ENCODE data around the gene DMRTB1. TPM values are rescaled to one million over a fixed set of nuclear protein-coding genes. Genes with fewer than 3 reads are reported as not detected.

DMRTB1 gene
- total RNA-seq, 2 donors from 2014 or later = not detected

DNA sequence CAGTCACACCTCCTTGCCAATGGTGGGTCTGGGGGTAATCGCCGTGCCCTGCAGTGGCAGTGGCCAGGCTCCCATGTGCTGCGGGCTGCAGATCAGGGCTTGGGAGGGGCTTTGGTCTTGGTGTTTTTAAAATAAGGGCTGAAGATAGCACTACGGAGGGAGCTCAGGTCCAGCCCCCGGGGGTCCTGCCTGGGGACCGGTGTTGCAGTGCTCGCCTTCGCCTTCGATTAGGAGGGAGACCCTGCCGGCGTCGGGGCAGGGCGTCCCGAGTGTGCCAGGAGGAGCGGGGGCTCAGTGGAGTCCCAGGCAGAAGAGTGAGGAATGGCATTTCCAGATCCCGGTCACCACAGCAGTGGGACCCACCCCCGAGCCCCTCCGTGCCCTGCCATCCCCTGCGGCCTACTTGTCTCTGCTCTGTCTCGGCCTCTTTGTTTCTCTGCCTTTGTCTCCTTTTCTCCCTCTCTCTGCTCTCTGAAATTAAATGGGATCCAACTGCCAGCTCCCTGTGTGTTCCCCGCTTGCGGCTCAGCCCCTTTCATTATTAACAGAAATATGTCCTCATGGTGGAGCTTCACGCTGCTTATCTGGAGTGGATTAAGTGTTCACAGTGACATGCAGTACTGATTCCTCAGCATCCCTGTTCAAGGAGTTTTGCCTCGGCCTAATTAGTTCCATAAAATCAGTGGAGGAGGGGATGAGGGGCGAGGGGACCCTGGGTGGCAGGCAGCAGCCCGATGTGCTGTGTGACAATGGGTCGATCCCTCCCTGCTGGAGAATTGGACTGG lies 44.4 kb downstream of the DMRTB1 start:
- no peak for ATAC-seq
- intact Hi-C loops (cut with DNase I) = no loop called here
- no peak for DNase-seq

DNA sequence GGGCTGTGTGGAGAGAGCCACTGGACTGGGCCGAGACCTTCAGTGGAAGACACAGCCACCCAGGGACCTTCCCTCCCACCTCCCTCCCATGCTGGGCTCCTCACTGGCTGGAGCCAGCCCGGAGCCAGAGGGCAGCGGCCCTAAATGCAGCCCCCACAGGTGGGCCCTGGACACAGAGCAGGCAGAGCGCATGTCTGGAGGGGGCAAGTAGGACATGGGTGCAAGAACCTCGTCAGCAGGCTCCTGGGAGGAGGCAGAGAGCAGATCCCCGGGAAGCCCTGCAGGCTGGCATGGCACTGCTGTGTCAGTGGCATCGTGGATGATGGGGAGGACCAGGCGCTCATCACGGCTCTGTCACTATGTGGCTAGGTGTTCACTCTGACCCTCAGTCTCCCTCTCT lies 45.7 kb downstream of the DMRTB1 start:
- intact Hi-C loops (cut with DNase I) = no loop called here
- ATAC-seq (no peak), DNase-seq (no peak)

DNA sequence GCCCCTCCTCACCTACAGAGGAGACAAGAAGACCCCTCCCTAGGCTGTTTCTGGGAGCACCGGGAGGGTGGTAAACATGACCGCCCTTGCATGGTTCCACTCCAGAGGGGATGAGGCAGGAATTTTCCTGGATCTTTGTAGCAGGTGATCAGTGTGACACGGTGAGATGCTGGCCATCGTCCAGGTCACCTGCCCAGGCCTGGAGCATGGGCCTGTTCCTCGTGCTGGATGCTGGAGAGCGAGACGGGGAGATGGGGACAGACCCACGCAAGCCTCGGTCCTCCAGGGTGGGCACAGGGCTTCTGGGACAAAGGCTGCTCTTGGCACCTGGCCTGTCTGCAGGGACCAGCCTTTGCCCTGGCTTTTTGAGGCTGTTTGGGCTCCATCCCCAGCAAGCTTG lies 46.2 kb downstream of the DMRTB1 start:
- ATAC-seq (no peak), DNase-seq (no peak)
- intact Hi-C loops (cut with DNase I) = no loop called here

DNA sequence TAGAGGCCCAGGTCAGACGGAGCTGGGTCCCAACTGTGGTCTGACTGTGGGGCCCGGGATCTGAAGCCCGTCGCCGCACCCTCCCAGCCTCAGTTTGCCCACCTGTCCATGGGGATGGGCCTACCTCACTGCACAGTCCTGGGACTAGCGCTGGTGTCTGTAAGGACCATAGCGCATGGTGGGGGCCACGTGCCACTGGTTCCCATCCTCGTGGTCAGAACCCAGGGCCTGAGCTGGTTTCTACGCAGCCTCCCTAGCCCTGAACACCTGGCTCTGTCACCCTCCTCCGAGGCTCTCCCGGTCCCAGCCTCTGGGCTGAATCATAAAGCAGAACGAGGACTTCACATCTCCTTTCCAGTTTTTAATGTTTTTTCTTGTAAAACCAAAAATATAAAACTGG lies 46.7 kb downstream of the DMRTB1 start:
- DNase-seq (no peak), ATAC-seq (no peak)
- intact Hi-C loops (cut with DNase I) = no loop called here

DNA sequence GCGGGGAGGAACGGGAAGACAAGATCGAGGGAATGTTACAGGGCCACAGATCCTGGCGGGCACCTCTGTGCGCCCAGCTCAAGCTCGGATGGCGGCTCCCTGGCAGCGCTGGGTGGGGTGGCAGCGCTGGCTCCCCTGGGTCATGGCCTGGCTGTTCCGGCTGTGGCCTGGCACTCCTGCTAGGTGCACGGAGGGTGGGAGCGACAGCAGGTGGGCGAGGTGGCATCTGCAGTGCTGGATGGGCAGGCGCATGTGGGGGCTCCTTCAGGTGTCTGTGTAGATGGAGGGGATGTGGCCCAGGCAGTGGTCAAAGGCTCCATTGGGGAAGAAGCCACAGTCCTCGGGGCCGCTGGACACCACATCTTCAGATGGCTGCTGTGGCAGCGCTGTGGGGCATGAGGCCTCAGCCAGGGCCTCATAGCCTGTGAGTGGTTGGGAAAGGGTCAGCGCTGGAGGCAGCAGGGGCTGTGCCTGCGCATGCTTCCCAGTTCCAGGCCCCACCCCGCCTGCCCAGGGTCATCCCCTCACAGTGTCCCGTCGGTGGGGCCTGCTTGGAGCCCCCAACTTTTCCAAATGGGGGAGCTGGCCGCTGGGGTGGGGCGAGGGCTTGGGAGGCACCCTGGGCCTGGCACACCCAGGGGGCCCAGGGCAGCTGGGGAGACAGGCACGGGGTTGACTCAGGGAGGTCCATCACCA lies 47.3 kb downstream of the DMRTB1 start:
- intact Hi-C loops (cut with DNase I) = no loop called here
- DNase-seq = no peak
- ATAC-seq = no peak

DNA sequence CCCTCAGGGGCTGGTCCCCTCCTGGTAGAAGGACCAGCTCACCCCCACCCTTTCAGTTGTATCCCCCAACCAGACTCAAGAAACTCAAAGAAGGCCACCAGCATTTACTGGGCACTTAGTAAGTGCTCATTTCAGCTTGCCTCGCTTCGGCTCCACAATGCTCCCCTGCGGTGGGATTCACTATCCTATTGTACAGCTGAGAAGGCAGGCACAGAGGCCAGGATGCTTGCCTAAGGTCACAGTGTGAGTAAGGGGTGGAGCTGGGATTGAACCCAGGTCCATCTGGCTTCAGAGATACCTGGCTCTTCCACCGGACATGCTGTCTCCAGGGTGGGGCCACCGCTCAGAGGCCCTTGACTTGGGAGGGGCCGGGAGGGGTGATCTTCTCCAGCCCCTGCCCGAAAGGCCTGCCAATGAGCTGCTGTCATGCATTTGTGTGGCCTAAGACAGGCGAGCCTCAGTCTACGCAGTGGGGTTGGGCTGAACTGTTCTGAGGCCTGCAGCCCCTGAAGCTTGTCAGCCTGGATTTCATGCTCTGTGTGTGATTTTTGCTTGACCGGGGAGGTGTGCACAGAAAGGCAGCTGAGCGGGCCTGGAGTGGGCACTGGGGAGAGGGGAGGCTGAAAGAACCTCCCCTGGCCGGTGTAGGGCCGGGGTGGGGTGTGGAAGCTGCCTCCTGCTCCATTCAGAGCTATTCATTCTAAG lies 48.1 kb downstream of the DMRTB1 start:
- intact Hi-C loops (cut with DNase I) = no loop called here
- DNase-seq (no peak), ATAC-seq (no peak)

DNA sequence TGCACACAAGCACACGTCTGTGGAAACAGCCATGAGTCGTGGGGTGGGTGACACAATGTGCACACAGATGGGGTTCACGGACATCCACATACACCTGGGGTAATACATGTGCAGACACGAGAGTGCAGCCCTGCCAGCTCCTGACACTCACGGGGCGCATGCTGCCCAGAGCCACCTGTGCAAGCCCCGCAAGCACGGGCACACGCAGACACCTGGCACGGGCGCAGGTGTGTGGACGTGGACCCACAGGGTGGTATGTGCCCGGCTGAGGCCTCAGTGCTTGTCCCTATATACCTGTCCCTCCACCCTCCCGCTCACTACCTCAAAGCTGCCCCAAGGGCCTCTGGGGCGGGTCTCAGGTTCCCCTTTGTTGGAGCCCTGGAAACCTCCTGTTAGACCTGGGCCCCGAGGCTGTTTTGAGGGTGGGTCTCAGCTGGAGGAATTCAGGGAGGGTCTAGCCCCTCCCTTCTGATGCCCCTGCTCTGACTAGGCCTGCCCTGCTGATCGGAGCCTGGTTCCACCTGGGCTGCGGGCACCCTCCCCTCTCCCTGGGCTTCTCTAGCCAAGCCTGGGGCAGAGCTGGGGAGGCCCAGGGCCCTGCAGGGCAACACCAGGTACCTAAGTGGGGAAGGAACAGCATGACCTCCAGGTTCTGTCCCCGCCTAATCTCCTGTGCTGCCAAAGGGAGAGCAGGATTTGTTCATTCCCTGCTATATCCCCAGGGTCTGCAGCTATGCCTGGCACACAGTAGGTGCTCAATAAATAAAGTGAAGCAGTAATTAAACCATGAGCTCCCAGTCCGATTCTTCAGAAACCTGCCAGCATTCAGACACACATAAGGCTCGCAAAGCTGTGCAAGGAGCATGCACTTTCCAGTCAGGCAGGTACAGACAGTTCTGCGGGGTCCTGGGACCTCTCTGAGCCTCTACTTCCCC lies 49.1 kb downstream of the DMRTB1 start:
- intact Hi-C loops (cut with DNase I) = no loop called here
- DNase-seq (no peak), ATAC-seq (no peak)

DNA sequence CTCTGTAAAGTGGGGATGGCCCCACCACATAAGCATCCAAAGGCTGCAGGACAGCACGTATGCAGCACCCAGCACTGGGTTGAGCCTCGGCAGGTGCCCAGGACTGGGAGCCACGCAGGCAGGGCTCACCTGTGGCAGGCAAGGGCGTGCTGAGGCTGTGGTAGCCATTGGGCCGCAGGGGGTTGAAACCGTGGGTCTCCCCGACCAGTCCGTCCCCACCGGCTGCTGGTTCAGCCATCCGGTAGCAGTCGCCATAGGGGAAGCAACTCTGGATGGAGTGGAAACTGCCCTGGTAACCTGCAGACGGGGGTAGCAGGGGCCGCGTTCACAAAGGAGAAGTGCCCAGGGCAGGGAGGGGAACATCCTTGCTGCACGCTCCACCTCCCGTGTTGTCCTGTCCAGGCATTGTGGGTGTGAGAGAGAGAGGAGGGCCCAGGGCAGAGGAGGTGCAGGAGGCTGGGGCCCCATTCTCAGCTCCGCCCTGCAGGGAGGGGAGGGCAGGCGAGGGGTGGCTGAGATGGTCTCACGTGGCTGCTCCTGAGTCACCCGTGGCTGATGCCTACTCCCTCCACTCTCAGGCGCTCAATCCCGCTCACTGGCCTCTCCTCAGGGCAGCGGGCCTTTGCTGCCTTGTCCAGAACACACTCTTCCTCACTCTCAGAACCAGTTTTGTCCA lies 49.9 kb downstream of the DMRTB1 start:
- ATAC-seq = no peak
- no peak for DNase-seq
- intact Hi-C loops (cut with DNase I) = no loop called here

DNA sequence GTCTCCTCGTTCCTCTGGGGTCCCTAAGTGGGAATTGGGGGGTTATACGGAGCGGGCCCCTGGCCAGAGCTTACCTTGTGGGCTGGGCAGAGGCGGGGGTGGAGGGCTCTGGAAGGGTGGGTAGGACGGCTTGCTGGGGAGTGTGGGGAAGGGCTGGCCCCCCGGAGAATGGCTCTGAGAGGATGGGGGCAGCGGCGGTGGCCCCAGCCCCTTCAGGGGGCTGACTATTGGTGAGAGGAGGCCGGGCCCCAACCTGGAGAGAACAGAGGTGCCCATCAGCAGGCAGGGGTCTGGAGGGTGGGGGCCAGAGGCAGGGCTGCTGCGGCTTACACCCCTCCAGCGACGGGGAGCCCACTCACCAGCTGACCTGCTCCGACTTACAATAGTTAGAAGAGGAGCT lies 50.6 kb downstream of the DMRTB1 start:
- intact Hi-C loops (cut with DNase I) = no loop called here
- ATAC-seq = no peak
- DNase-seq = no peak

DNA sequence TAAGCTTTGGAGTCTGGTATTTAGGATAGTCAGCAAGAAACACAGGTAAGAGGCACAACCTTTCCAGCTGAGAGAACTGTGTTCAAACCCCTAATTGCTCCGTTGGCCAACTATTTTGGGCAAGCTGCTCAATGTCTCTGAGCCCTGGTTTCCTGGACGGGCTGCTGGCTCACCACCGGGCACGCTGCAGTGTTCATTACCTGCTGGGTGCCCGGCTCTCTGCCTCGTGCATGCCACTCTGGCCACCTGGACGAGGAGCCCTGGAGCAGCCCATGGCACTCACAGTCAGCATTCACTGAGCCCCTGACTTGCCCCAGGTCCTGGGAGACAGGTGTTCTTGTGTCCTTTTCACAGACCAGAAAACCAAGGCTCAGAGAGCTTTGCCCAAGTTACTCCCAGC lies 51.0 kb downstream of the DMRTB1 start:
- intact Hi-C loops (cut with DNase I) = no loop called here
- DNase-seq = no peak
- ATAC-seq = no peak

DNA sequence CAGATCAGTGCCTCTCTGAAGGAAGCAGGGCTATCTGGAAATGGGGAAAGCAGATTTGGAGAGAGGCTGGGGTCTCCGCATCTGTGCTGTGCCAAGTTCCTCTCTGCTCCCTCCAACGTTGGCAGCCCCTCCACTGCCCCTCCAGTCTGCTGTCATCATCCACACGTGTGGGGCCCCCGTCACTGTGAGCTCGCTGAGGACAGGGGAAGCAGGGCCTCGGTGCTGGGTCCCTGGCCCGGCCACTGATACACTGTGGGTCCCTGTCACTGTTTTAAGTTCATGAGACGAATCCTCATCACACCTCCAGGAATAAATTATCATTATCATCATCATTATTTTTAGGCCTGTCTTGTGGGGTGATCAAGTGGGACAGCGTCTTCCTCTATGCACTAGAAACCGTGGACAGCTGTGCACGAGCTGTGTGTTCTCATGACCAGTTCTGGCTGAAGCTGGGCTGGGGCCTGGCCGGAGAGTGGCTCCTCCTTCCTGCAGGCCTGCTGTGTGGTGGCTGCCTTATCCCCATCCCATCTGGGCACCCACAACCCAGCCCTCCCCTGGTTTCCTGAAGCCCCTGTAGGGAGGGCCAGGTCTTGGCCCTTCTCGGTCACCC lies 52.2 kb downstream of the DMRTB1 start:
- ATAC-seq (peak in 1 of 2 donors; percentile 71), DNase-seq (peak; percentile 42)
- intact Hi-C loops (cut with DNase I) = no loop called here

DNA sequence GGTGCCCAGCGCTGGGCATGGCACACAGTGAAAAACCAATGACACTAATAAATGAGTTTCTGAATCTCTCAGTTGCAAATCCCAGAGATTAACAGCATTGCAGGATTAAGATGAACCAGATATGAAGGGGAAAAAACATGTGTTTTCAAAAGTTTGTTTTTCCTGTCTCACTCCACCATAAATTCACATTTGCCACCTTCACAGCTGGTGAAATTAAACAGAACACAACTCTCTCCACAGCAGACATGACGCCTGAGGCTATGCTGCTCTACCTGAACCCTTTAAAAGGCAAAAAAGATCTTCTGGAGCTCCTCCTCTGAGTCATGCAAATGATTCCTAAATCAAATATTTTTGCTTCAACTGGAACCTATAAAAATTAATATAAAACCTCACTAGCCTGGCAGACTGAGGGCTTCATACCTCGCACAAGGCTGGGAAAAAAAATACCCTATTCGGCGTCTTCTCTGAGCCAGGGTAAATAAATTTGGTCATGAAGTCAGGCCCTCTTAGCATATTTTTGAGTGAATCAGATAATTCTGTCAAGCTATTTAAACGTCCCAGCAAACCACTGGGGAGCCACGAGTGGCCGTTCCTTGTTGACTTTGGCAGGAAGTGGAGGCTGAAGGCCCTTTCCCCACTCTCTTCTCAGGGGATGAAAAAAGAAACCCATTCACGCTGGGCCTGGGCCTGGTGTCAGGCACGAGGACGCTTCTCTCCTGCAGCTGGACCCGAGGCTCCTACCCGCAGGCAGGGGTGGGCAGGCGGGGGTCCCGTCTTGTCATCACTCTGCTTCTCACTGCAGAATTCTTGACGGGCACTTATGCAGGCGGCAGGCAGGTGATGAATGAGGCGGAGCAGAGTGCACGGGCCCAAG lies 53.0 kb downstream of the DMRTB1 start:
- intact Hi-C loops (cut with DNase I) = no loop called here
- peak; percentile 64 to 80 for ATAC-seq
- peak; percentile 50 for DNase-seq

DNA sequence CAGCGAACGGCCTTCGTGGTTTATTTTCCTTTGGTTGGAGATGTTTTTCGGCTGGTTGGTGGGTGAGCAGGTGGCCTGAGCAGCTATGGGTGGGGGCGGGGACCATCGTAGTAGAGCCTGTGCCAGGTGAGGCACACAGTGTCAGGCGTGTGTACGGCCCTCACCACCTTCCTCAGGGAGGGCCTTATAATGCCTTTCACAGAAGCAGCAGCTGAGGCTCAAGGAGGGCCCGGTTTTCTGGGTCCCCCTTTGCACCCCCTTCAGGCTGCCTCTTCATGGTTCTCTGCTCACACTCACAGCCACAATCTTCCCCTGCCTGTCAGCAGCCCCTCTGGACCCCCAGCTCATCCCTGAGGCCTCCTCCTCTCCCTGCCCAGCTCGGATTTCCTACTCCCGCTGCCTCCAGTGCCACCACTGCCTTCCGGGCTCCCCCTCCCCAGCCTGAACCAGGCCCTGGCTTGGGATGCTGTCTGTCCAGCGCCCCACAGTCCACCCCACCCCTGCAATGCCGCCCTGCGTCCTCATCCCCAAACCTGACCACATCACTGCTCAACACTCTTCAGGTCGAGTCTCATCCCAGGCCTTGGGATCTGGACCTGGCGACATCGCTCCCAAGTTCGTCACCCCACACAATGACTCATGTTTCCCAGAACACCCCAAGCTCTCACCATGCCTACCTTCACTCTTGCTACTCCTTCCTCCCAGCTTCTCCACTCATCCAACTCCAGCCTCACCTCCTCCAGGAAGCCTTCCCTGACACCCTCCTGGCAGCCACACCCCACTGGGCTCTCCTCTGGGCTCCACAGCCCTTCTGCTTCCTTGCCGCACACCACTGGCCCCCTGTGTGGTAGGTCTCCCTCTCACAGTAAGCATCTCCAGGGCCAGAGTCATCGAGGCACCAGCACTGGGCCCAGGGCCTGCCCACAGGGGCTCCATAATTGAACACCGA lies 53.9 kb downstream of the DMRTB1 start:
- no peak for DNase-seq
- ATAC-seq = no peak
- intact Hi-C loops (cut with DNase I) = no loop called here

DNA sequence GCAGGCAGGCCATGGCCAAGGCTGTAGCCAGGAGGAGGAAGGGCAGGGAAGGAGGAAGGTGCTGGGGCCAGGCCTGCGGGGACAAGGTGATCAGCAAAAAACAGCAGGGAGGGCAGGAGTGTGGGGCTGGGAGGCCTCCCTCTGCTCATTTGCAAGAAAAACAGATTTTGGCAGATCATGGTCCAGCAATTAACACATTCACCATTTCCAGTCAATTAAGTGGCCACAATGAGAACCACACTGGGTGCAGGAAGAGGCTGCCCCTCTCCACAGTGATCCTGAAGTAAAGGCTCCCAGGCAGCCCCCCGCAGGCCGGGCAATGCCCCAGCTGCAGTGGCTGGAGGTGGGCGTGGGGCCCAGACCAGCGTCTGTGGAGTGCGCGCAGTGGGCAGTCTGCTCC lies 54.6 kb downstream of the DMRTB1 start:
- DNase-seq (no peak), ATAC-seq (no peak)
- intact Hi-C loops (cut with DNase I) = no loop called here

DNA sequence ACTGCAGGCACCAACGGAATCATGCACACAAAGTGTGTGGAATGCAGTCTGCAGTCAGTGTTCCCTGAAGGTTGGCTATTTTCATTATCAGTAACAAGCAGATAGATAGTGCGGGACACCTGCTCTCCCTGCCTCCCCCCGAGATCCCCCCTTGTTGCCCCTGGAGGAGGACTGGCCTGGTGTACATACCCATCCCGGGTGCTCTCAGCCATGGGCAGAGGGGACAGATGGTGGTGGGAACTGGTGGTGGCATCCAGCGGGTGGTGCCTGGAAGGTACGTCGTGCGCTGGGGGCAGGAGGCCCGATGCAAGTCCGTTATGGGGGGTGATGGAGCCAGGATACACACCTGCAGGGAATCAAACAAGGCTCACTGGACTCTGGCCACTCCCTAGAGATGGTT lies 55.2 kb downstream of the DMRTB1 start:
- ATAC-seq (no peak), DNase-seq (no peak)
- intact Hi-C loops (cut with DNase I) = no loop called here

DNA sequence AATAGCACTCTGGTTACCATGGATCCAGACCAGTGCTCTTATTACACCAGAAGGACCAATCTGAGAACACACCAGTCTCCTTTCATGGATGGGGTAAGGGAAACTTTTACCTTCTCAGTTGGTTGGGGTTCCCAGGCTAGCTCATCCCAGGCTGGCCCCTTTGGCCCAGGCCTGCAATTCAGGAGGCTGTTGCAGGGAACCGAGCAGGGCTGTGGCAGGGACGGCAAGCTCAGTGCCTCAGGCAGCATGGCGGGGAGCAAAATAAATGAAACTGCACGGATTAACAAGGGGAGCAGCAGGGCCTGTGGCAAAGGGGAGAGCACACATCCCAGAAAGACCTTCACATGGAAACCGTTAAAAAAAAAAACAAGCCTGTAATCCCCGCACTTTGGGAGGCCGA lies 57.0 kb downstream of the DMRTB1 start:
- ATAC-seq (no peak), DNase-seq (no peak)
- intact Hi-C loops (cut with DNase I) = no loop called here
